K562 (cell line): ENCODE measurements around the gene ASB10. TPM values are rescaled to one million over a fixed set of nuclear protein-coding genes. Genes with fewer than 3 reads are reported as not detected.

Experiments
- CREM ChIP-seq: IDR thresholded peaks from 2 replicates; pipeline ENCODE4 v1.6.1; 2014; ENCODE audit warnings: antibody characterized with exemption, low read depth
- CSDE1 ChIP-seq, 2 experiments: fragments of 450-650 bp; IDR thresholded peaks; 2 replicates each; pipeline ENCODE4 v1.6.1; 2016; ENCODE audit warnings: mild to moderate bottlenecking in 1 of 2
- DLX4 ChIP-seq: fragments of 250-450 bp; sonication (Bioruptor Pico); IDR thresholded peaks from 2 replicates; pipeline ENCODE4 v1.6.1; 2021; ENCODE audit warnings: mild to moderate bottlenecking
- DMBX1 ChIP-seq: fragments of 250-450 bp; sonication (Bioruptor Pico); IDR thresholded peaks from 2 replicates; pipeline ENCODE4 v1.8.0; 2022; ENCODE audit warnings: inconsistent platforms, mild to moderate bottlenecking, moderate library complexity, borderline replicate concordance
- FOXJ2 ChIP-seq: fragments of 200-800 bp; sonication (Bioruptor generic); IDR thresholded peaks from 2 replicates; pipeline ENCODE4 v1.6.1; 2016; ENCODE audit warnings: missing genetic modification characterization, missing compliant biosample characterization
- GATAD2B ChIP-seq: fragments of 450-650 bp; IDR thresholded peaks from 2 replicates; pipeline ENCODE4 v1.6.1; 2017; ENCODE audit warnings: mild to moderate bottlenecking, borderline replicate concordance
- HCFC1 ChIP-seq: IDR thresholded peaks from 2 replicates; pipeline ENCODE4 v1.6.1; 2012; ENCODE audit warnings: low read depth, low read length, improper control_type of control experiment
- HSF4 ChIP-seq: fragments of 250-450 bp; sonication (Bioruptor Pico); IDR thresholded peaks from 2 replicates; pipeline ENCODE4 v2.1.2; 2022; ENCODE audit warnings: mild to moderate bottlenecking, moderate library complexity, borderline replicate concordance
- IFI16 ChIP-seq: fragments of 250-450 bp; sonication (Bioruptor Pico); IDR thresholded peaks from 2 replicates; pipeline ENCODE4 v2.1.2; 2022; ENCODE audit warnings: mild to moderate bottlenecking, inconsistent platforms
- MED1 ChIP-seq: sonication (generic); formaldehyde crosslinking; IDR thresholded peaks from 2 replicates; pipeline ENCODE4 v1.8.1; 2023; ENCODE audit warnings: missing genetic modification reagents, borderline replicate concordance
- MIER1 ChIP-seq: fragments of 450-650 bp; IDR thresholded peaks from 2 replicates; pipeline ENCODE4 v1.6.1; 2016; ENCODE audit warnings: antibody characterized with exemption, mild to moderate bottlenecking, low read depth
- RFX7 ChIP-seq: fragments of 250-450 bp; sonication (Bioruptor Pico); IDR thresholded peaks from 2 replicates; pipeline ENCODE4 v1.5.1; 2021; ENCODE audit warnings: mild to moderate bottlenecking
- SP2 ChIP-seq: IDR thresholded peaks from 2 replicates; pipeline ENCODE4 v1.6.1; 2011; ENCODE audit warnings: mild to moderate bottlenecking, low read depth, low read length, moderate library complexity; ENCODE audit not compliant: poor library complexity, severe bottlenecking; ENCODE audit errors: extremely low read depth
- TAF1 ChIP-seq: IDR thresholded peaks from 2 replicates; pipeline ENCODE4 v1.6.1; 2011; ENCODE audit warnings: mild to moderate bottlenecking, low read length, moderate library complexity; ENCODE audit not compliant: insufficient read depth, control insufficient read depth, severe bottlenecking; ENCODE audit errors: extremely low read depth
- TAL1 ChIP-seq: fragments of 450-650 bp; IDR thresholded peaks from 2 replicates; pipeline ENCODE4 v1.6.1; 2016; ENCODE audit warnings: mild to moderate bottlenecking
- TOE1 ChIP-seq, 2 experiments: fragments of 450-650 bp in 1 of 2; sonication (generic) in 1 of 2; formaldehyde crosslinking in 1 of 2; IDR thresholded peaks; 2 replicates each; pipeline versions ENCODE4 v1.7.1 to v1.8.0; 2016 to 2022; ENCODE audit warnings: borderline replicate concordance in 2 of 2, mild to moderate bottlenecking in 2 of 2, antibody characterized with exemption in 1 of 2, inconsistent platforms in 1 of 2, low read depth in 1 of 2, missing genetic modification reagents in 1 of 2, moderate library complexity in 1 of 2
- ZNF395 ChIP-seq: fragments of 200-800 bp; sonication (Bioruptor generic); IDR thresholded peaks from 2 replicates; pipeline ENCODE4 v1.6.1; 2017; ENCODE audit warnings: missing genetic modification characterization, missing compliant biosample characterization
- ZNF431 ChIP-seq: sonication (generic); formaldehyde crosslinking; IDR thresholded peaks from 2 replicates; pipeline ENCODE4 v1.8.0; 2022; ENCODE audit warnings: mild to moderate bottlenecking, missing genetic modification reagents
- ZNF436 ChIP-seq: fragments of 250-450, 450-650 bp; sonication (Bioruptor Pico); formaldehyde crosslinking; IDR thresholded peaks from 2 replicates; pipeline ENCODE4 v1.7.0; 2020; ENCODE audit warnings: mild to moderate bottlenecking
- polyA plus RNA-seq, 8 experiments: library from polyadenylated mRNA; depleted of rRNA in 4 of 8; stranded (reverse) in 5 of 8; unstranded in 3 of 8; fragments of >200 nt; fragmentation: Nextera tagmentation in 2 of 8; fragmentation: Illumina TruSeq in 1 of 8; extraction: Ambion mirVana in 2 of 8; extraction: Trizol in 1 of 8; gene quantifications; 2 replicates each; pipeline versions ENCODE4 v1.2.1 to v1.2.3, GENCODE V29; 2011 to 2014; ENCODE audit warnings: inconsistent platforms in 1 of 8, missing spikeins in 1 of 8
- total RNA-seq, 7 experiments: library from RNA; depleted of rRNA in 6 of 7; stranded (reverse); fragments of >200 nt in 6 of 7; fragmentation: Illumina TruSeq in 2 of 7; extraction: Trizol in 2 of 7; gene quantifications; 2 replicates each; pipeline versions ENCODE4 v1.2.1 to v1.2.3, GENCODE V29; 2011 to 2021; ENCODE audit warnings: low replicate concordance in 1 of 7
- TF ChIP-seq, protein P1 (sequence below): fragments of 450-650 bp; IDR thresholded peaks from 2 replicates; pipeline ENCODE4 v1.6.1; 2016; ENCODE audit warnings: low read depth, mild to moderate bottlenecking, moderate library complexity
- TF ChIP-seq, protein P2 (sequence below): fragments of 450-650 bp; formaldehyde crosslinking; IDR thresholded peaks from 2 replicates; pipeline ENCODE4 v1.4.0; 2022; ENCODE audit warnings: mild to moderate bottlenecking, moderate library complexity
- TF ChIP-seq, protein P3 (sequence below): IDR thresholded peaks from 2 replicates; pipeline ENCODE4 v1.6.1; 2011; ENCODE audit warnings: borderline replicate concordance, low read depth, mild to moderate bottlenecking, moderate library complexity, low read length; ENCODE audit not compliant: insufficient read depth, poor library complexity, severe bottlenecking

Gene ASB10
- total and polyA plus RNA-seq, 9 of the 15 experiments (the other 6 are each of a cell fraction or from before 2014, with no cell fraction given) = not detected

GRCh38 chr7:151168003-151168786 is 18.9 kb downstream of the ASB10 start (continued):
- TF ChIP-seq IFI16 (CRISPR knock-in tag) = no peak
- TF ChIP-seq ZNF395 (CRISPR knock-in tag) = no peak
- no peak for TF ChIP-seq GATAD2B
- TF ChIP-seq, protein P1, sequence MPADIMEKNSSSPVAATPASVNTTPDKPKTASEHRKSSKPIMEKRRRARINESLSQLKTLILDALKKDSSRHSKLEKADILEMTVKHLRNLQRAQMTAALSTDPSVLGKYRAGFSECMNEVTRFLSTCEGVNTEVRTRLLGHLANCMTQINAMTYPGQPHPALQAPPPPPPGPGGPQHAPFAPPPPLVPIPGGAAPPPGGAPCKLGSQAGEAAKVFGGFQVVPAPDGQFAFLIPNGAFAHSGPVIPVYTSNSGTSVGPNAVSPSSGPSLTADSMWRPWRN = 0 out of 2 replicates have a peak, but pooled peaks have one; percentile 18
- TF ChIP-seq FOXJ2 (tag) = no peak
- no peak for TF ChIP-seq ZNF436 (CRISPR knock-in tag)
- no peak for TF ChIP-seq ZNF431 (CRISPR knock-in tag)
- TF ChIP-seq MED1 = no peak
- no peak for TF ChIP-seq RFX7
- TF ChIP-seq, protein P2, sequence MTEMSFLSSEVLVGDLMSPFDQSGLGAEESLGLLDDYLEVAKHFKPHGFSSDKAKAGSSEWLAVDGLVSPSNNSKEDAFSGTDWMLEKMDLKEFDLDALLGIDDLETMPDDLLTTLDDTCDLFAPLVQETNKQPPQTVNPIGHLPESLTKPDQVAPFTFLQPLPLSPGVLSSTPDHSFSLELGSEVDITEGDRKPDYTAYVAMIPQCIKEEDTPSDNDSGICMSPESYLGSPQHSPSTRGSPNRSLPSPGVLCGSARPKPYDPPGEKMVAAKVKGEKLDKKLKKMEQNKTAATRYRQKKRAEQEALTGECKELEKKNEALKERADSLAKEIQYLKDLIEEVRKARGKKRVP (CRISPR knock-in tag) = no peak
- TF ChIP-seq MIER1 = no peak
- TF ChIP-seq, protein P3, sequence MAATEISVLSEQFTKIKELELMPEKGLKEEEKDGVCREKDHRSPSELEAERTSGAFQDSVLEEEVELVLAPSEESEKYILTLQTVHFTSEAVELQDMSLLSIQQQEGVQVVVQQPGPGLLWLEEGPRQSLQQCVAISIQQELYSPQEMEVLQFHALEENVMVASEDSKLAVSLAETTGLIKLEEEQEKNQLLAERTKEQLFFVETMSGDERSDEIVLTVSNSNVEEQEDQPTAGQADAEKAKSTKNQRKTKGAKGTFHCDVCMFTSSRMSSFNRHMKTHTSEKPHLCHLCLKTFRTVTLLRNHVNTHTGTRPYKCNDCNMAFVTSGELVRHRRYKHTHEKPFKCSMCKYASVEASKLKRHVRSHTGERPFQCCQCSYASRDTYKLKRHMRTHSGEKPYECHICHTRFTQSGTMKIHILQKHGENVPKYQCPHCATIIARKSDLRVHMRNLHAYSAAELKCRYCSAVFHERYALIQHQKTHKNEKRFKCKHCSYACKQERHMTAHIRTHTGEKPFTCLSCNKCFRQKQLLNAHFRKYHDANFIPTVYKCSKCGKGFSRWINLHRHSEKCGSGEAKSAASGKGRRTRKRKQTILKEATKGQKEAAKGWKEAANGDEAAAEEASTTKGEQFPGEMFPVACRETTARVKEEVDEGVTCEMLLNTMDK = peak; percentile 99
- no peak for TF ChIP-seq TAF1
- no peak for TF ChIP-seq HCFC1
- no peak for TF ChIP-seq SP2
- no peak for TF ChIP-seq HSF4 (CRISPR knock-in tag)
- TF ChIP-seq DLX4 = no peak
- no peak for TF ChIP-seq DMBX1 (CRISPR knock-in tag)
- peak; percentile 76; the same call in 1 of the 2 replicates for TF ChIP-seq TOE1 (IDR thresholded peaks at IDR 0.05; ENCODE audit: borderline replicate concordance)
- no peak for TF ChIP-seq TOE1 (CRISPR knock-in tag; IDR thresholded peaks at IDR 0.05; ENCODE audit: borderline replicate concordance, low read depth)
- TF ChIP-seq CREM = no peak
- no peak for TF ChIP-seq CSDE1 (IDR thresholded peaks at IDR 0.05)
- TF ChIP-seq TAL1 = 0 out of 2 replicates have a peak, but pooled peaks have one; percentile 6
